H1 (cell line): ENCODE results near the gene SIRT6. TPM values are rescaled to one million over a fixed set of nuclear protein-coding genes. Genes with fewer than 3 reads are reported as not detected.

Experiments used
- CTCF ChIA-PET: fragments of 300-600 bp; sonication (Branson Sonifier 250); formaldehyde crosslinking; loops from one replicate; lab custom pipeline; 2021; ENCODE audit not compliant: partially characterized antibody; lab: Charles Lee
- POLR2A ChIA-PET: fragments of 300-600 bp; sonication (Branson Sonifier 250); formaldehyde crosslinking; loops from one replicate; lab custom pipeline; 2021; ENCODE audit warnings: inconsistent platforms; ENCODE audit not compliant: partially characterized antibody; lab: Charles Lee
- DNase-seq, 2 experiments: peaks; one replicate each; pipeline versions ENCODE4 v3.0.0 to v3.0.0-alpha.2; 2010 to 2022; ENCODE audit warnings: low spot score in 2 of 2, low read depth in 1 of 2, mixed read lengths in 1 of 2
- FAIRE-seq: peaks from 2 replicates; lab custom pipeline; 2011; peaks lifted over from hg19 to GRCh38; lab: Jason Lieb, UNC
- H2AFZ ChIP-seq: 2 replicates; pipeline ENCODE4 v1.8.1; 2012; ENCODE audit warnings: low read length, inconsistent platforms
- H2AK5ac ChIP-seq: 2 replicates; pipeline ENCODE4 v1.6.1; 2013; ENCODE audit warnings: low read depth, low read length
- H2BK120ac ChIP-seq: replicated peaks from 2 replicates; pipeline ENCODE3; 2013; ENCODE audit warnings: low read depth, low read length, inconsistent platforms
- H2BK12ac ChIP-seq: 2 replicates; pipeline ENCODE4 v1.6.1; 2013; ENCODE audit warnings: low read depth, low read length
- H2BK15ac ChIP-seq: 2 replicates; pipeline ENCODE4 v1.6.1; 2013; ENCODE audit warnings: low read length
- H2BK20ac ChIP-seq: 2 replicates; pipeline ENCODE4 v1.6.1; 2013; ENCODE audit warnings: low read length
- H2BK5ac ChIP-seq: 2 replicates; pipeline ENCODE4 v1.6.1; 2013; ENCODE audit warnings: low read depth, low read length
- H3K14ac ChIP-seq: 2 replicates; pipeline ENCODE4 v1.6.1; 2013; ENCODE audit warnings: inconsistent platforms; ENCODE audit not compliant: insufficient read length
- H3K18ac ChIP-seq: 2 replicates; pipeline ENCODE4 v1.6.1; 2013; ENCODE audit warnings: low read length; ENCODE audit errors: extremely low read depth
- H3K23ac ChIP-seq: 2 replicates; pipeline ENCODE4 v1.6.1; 2013; ENCODE audit warnings: inconsistent platforms; ENCODE audit not compliant: insufficient read length
- H3K23me2 ChIP-seq: 2 replicates; pipeline ENCODE4 v1.6.1; 2013; ENCODE audit warnings: low read depth, low read length
- H3K27ac ChIP-seq: 2 replicates; pipeline ENCODE4 v1.6.1; 2011; ENCODE audit warnings: low read depth, low read length, inconsistent platforms
- H3K27me3 ChIP-seq, 4 experiments: replicated peaks in 1 of 4; 1 replicate in 1 of 4; 2 replicates in 3 of 4; pipeline versions ENCODE4 v1.6.1 to v1.8.1; 2011 to 2013; ENCODE audit warnings: low read length in 3 of 4, mild to moderate bottlenecking in 3 of 4, inconsistent platforms in 2 of 4, mixed read lengths in 2 of 4, moderate library complexity in 1 of 4; ENCODE audit not compliant: control insufficient read depth in 3 of 4, insufficient read depth in 3 of 4; ENCODE audit errors: extremely low read depth in 1 of 4
- H3K36me3 ChIP-seq, 4 experiments: 2 replicates each; pipeline versions ENCODE4 v1.6.1 to v1.8.1; 2011 to 2013; ENCODE audit warnings: mild to moderate bottlenecking in 4 of 4, low read length in 3 of 4, moderate library complexity in 2 of 4, control low read depth in 1 of 4, inconsistent platforms in 1 of 4; ENCODE audit not compliant: insufficient read depth in 4 of 4, control insufficient read depth in 2 of 4
- H3K4ac ChIP-seq: replicated peaks from 2 replicates; pipeline ENCODE3; 2013; ENCODE audit warnings: low read length, low read depth, mixed read lengths, inconsistent platforms; ENCODE audit not compliant: insufficient read length
- H3K4me1 ChIP-seq, 4 experiments: replicated peaks in 1 of 4; 1 replicate in 1 of 4; 2 replicates in 3 of 4; pipeline versions ENCODE4 v1.6.1 to v1.8.1; 2011 to 2013; ENCODE audit warnings: low read length in 3 of 4, inconsistent platforms in 2 of 4, mixed read lengths in 1 of 4; ENCODE audit not compliant: insufficient read depth in 4 of 4, control insufficient read depth in 3 of 4
- H3K4me2 ChIP-seq, 2 experiments: 2 replicates each; pipeline versions ENCODE4 v1.6.1 to v1.8.1; 2011 to 2013; ENCODE audit warnings: low read depth in 2 of 2, low read length in 2 of 2, control low read depth in 1 of 2, inconsistent platforms in 1 of 2, mild to moderate bottlenecking in 1 of 2; ENCODE audit not compliant: insufficient read depth in 1 of 2
- H3K4me3 ChIP-seq, 4 experiments: fragments of 200-600, 300-600 bp in 1 of 4; sonication (generic), shearing (Covaris generic), sonication (Bioruptor Twin) in 1 of 4; 2 replicates each; pipeline versions ENCODE4 v1.5.1 to v1.8.1; 2011 to 2016; ENCODE audit warnings: low read length in 4 of 4, low read depth in 3 of 4, control low read depth in 2 of 4, inconsistent platforms in 2 of 4, mild to moderate bottlenecking in 2 of 4, mixed read lengths in 1 of 4, moderate library complexity in 1 of 4; ENCODE audit not compliant: insufficient read depth in 2 of 4; ENCODE audit errors: extremely low read depth in 1 of 4
- H3K56ac ChIP-seq: replicated peaks from 2 replicates; pipeline ENCODE3; 2013; ENCODE audit warnings: low read depth, mild to moderate bottlenecking, mixed read lengths, low read length, inconsistent platforms; ENCODE audit not compliant: insufficient read length
- H3K79me1 ChIP-seq: 2 replicates; pipeline ENCODE4 v1.6.1; 2013; ENCODE audit warnings: low read depth, low read length, control low read depth
- H3K79me2 ChIP-seq, 2 experiments: 2 replicates each; pipeline versions ENCODE4 v1.6.1 to v1.8.1; 2012 to 2013; ENCODE audit warnings: low read length in 2 of 2, mild to moderate bottlenecking in 2 of 2, inconsistent platforms in 1 of 2; ENCODE audit not compliant: insufficient read depth in 2 of 2, control insufficient read depth in 1 of 2
- H3K9ac ChIP-seq, 4 experiments: replicated peaks in 1 of 4; 1 replicate in 1 of 4; 2 replicates in 3 of 4; pipeline versions ENCODE4 v1.6.1 to v1.8.1; 2011 to 2013; ENCODE audit warnings: low read depth in 3 of 4, low read length in 3 of 4, control low read depth in 2 of 4, mild to moderate bottlenecking in 2 of 4, moderate library complexity in 2 of 4, inconsistent platforms in 1 of 4; ENCODE audit errors: extremely low read depth in 1 of 4
- H3K9me3 ChIP-seq, 2 experiments: 2 replicates each; pipeline versions ENCODE4 v1.6.1 to v1.8.1; 2012 to 2013; ENCODE audit warnings: mild to moderate bottlenecking in 2 of 2, moderate library complexity in 2 of 2, control low read depth in 1 of 2, inconsistent platforms in 1 of 2, low read depth in 1 of 2, low read length in 1 of 2, mixed read lengths in 1 of 2; ENCODE audit not compliant: insufficient read depth in 2 of 2
- H4K20me1 ChIP-seq, 2 experiments: replicated peaks in 1 of 2; 2 replicates each; pipeline versions ENCODE3 to v1.8.1; 2011 to 2013; ENCODE audit warnings: inconsistent platforms in 2 of 2, low read length in 2 of 2, mild to moderate bottlenecking in 1 of 2; ENCODE audit not compliant: insufficient read depth in 2 of 2, control insufficient read depth in 1 of 2
- H4K5ac ChIP-seq: 2 replicates; pipeline ENCODE4 v1.6.1; 2013; ENCODE audit warnings: low read length, low read depth, mixed read lengths, inconsistent platforms; ENCODE audit not compliant: insufficient read length
- H4K8ac ChIP-seq: 2 replicates; pipeline ENCODE4 v1.8.0; 2013; ENCODE audit warnings: mild to moderate bottlenecking, moderate library complexity, low read length, inconsistent platforms; ENCODE audit not compliant: insufficient read depth; ENCODE audit errors: extremely low read depth
- H4K91ac ChIP-seq: replicated peaks from 2 replicates; pipeline ENCODE3; 2013; ENCODE audit warnings: low read length, mixed read lengths, inconsistent platforms; ENCODE audit not compliant: insufficient read length
- BACH1 ChIP-seq: IDR thresholded peaks from 2 replicates; pipeline ENCODE4 v1.6.1; 2012; ENCODE audit warnings: low read length, improper control_type of control experiment
- EGR1 ChIP-seq: IDR thresholded peaks from 2 replicates; pipeline ENCODE4 v1.6.1; 2011; ENCODE audit warnings: low read depth, low read length, borderline replicate concordance
- RXRA ChIP-seq: IDR thresholded peaks from 2 replicates; pipeline ENCODE4 v1.6.1; 2011; ENCODE audit warnings: low read depth, mild to moderate bottlenecking, low read length, moderate library complexity; ENCODE audit not compliant: insufficient read depth
- YY1 ChIP-seq: IDR thresholded peaks from 2 replicates; pipeline ENCODE4 v1.6.1; 2011; ENCODE audit warnings: low read depth, mild to moderate bottlenecking, low read length
- ZNF274 ChIP-seq: IDR thresholded peaks from 2 replicates; pipeline ENCODE4 v1.7.0; 2012; ENCODE audit warnings: low read length, borderline replicate concordance; ENCODE audit errors: extremely low read depth
- WGBS, 2 experiments: shearing (Covaris generic) in 1 of 2; methylation state at CpG; one replicate each; pipeline versions ENCODE4 v1.1.6 to v1.1.7; 2013 to 2015; ENCODE audit warnings: low lambda C conversion rate in 2 of 2, mixed read lengths in 2 of 2, inconsistent platforms in 1 of 2, low coverage in 1 of 2, missing lambda C conversion rate in 1 of 2; ENCODE audit not compliant: insufficient replicate concordance in 2 of 2, insufficient coverage in 1 of 2, insufficient read length in 1 of 2; ENCODE audit errors: extremely low coverage in 1 of 2, missing lambda C conversion rate in 1 of 2; 5-methylcytosine and 5-hydroxymethylcytosine counted together
- polyA plus RNA-seq, 7 experiments: library from polyadenylated mRNA; depleted of rRNA in 3 of 7; stranded (reverse) in 5 of 7; unstranded in 2 of 7; fragments of >200 nt in 5 of 7; fragments of 200-250 nt in 2 of 7; gene quantifications; 1 replicate in 5 of 7; 2 replicates in 1 of 7; 4 replicates in 1 of 7; pipeline versions ENCODE4 v1.2.1 to v1.2.3, GENCODE V29; 2011 to 2013; ENCODE audit warnings: missing spikeins in 2 of 7, mixed read lengths in 2 of 7
- total RNA-seq: library from RNA; stranded (reverse); fragmentation: NEBNext Ultra II Directional; extraction: Animal tissue kit (Norgen Biotek cat#: 25700); gene quantifications from 2 replicates; pipeline ENCODE4 v1.2.1, GENCODE V29; 2021

The SIRT6 gene
- total and polyA plus RNA-seq, 2 of the 8 experiments (the other 6 are each of a cell fraction or from before 2014, with no cell fraction given) = 25.2 to 27.0 TPM

- no peak overlapping the region for H2BK5ac ChIP-seq
- no peaks in the 10 kb centered on the region for H3K4me1 ChIP-seq
- no peak overlapping the region for H2BK20ac ChIP-seq
- no peak for DNase-seq
- no peak overlapping the region for H3K4me3 ChIP-seq
- TF ChIP-seq ZNF274 (no peak), EGR1 (no peak), RXRA (no peak), BACH1 (no peak), YY1 (no peak)
- no peaks in the 10 kb centered on the region for H3K27me3 ChIP-seq
- H2AK5ac ChIP-seq = no peak overlapping the region
- H3K9ac ChIP-seq = no peak overlapping the region
- H3K23me2 ChIP-seq = no peaks in the 10 kb centered on the region
- H3K4me2 ChIP-seq = no peak overlapping the region
- H2BK15ac ChIP-seq = no peak overlapping the region
- no peak for FAIRE-seq
- ChIA-PET CTCF (interaction anchor here (1.2 to 2.0 kb wide), 3 partner anchors 10 to 51 kb away, joined by 3 to 7 read pairs (median 4); no protein-coding TSS in a partner anchor), POLR2A (interaction anchor here (0.9 to 2.4 kb wide), 4 partner anchors 8 to 267 kb away, joined by 3 to 6 read pairs (median 4); no protein-coding TSS in a partner anchor)
- H4K91ac ChIP-seq = no peak overlapping the region
- H3K27ac ChIP-seq = no peak overlapping the region
- WGBS, 2 experiments = 95% methylated on average over 51 of the region's 81 CpGs; no CpG with 5 or more reads in 1 of the 2 experiments
- peaks cover 2% of the 10 kb centered on the region in 2 experiments for H4K20me1 ChIP-seq
- no peak overlapping the region for H3K56ac ChIP-seq
- no peak overlapping the region for H2AFZ ChIP-seq
- H3K14ac ChIP-seq = no peak overlapping the region
- no peak overlapping the region for H4K8ac ChIP-seq
- no peaks in the 10 kb centered on the region for H3K79me1 ChIP-seq
- no peak overlapping the region for H3K23ac ChIP-seq
- H4K5ac ChIP-seq = no peak overlapping the region
- no peaks in the 10 kb centered on the region for H3K79me2 ChIP-seq
- H3K36me3 ChIP-seq = peaks cover 0 to 7% (median 2%) of the 10 kb centered on the region in 4 experiments; a peak in 4 of 8 replicates
- H3K9me3 ChIP-seq = peaks cover 0 to 2% of the 10 kb centered on the region in 2 experiments; a peak in 1 of 4 replicates
- H3K4ac ChIP-seq = no peak overlapping the region
- no peak overlapping the region for H2BK12ac ChIP-seq
- no peak overlapping the region for H2BK120ac ChIP-seq
- no peak overlapping the region for H3K18ac ChIP-seq
Measured at GRCh38 chr19:4217429-4218264, 35.3 kb upstream of the SIRT6 start.
